ENCODE results near the gene SLC8A2.

SLC8A2 gene

DNA sequence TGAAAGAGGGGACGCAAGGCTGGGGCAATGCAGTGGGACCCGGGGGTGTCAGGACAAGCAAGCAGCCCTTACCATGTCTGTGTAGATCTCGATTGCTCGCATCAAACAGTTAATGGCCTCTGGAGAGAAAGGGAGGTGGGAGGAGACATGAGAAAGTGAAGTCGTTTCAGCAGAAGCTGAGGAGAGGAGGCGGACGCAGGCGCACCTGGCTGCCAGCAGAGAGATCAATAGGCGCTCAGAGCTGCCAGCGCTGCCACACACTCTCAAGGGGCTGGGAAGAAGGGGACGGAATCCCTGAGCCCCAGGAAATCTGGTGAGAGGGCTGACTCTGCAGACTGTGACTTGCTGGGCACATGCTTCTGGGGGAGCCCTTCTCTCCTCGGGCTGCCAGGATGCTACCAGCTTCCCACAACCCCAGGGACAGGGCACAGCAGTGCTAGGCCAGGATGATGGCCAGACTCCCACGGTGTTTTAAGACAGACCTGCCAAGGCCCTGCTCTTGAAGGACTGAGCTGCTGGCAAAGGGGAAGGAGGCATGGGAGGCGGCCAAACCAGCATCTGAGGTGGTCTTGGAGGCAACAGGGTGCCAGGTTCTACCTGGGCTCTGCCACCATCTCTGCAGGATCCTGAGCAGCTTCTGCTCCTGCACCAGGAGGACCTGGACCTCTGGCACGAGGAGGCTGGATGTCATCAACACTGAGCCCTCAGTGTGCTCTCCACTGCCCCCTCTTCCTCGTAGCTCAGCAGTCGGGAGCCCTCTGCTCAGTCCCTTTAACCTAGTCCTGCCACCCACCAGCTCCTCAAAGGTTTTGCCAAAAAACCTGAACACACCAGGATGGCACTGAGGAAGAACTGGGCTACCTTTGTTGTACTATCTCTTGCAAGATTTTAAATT is 24.0 kb upstream of the SLC8A2 start:
- H3K9me3 ChIP-seq (ENCODE audit: insufficient read depth, low read length) = no peaks in the 10 kb centered on the region
- DNase-seq (ENCODE audit: low read depth, low spot score) = no peak
- no peaks in the 10 kb centered on the region for H3K27me3 ChIP-seq (ENCODE audit: insufficient read depth, insufficient read length)
- TF ChIP-seq ZNF274 (IDR thresholded peaks at IDR 0.05; ENCODE audit: low read depth, low read length) = no peak
- no peak for TF ChIP-seq YY1 (IDR thresholded peaks at IDR 0.05; ENCODE audit: insufficient read depth, insufficient read length)
- no peak for TF ChIP-seq SUZ12 (IDR thresholded peaks at IDR 0.05; ENCODE audit: extremely low read depth, insufficient read depth, insufficient read length)
- no peak overlapping the region for H3K4me3 ChIP-seq (ENCODE audit: insufficient read length, low read depth)
- no peak overlapping the region for H3K9ac ChIP-seq (ENCODE audit: insufficient read length, low read depth)
- H3K4me1 ChIP-seq (ENCODE audit: insufficient read depth, insufficient read length) = peaks cover 14% of the 10 kb centered on the region
- H3K36me3 ChIP-seq (ENCODE audit: insufficient read depth, insufficient read length, low read length) = peaks cover 84% of the 10 kb centered on the region

DNA sequence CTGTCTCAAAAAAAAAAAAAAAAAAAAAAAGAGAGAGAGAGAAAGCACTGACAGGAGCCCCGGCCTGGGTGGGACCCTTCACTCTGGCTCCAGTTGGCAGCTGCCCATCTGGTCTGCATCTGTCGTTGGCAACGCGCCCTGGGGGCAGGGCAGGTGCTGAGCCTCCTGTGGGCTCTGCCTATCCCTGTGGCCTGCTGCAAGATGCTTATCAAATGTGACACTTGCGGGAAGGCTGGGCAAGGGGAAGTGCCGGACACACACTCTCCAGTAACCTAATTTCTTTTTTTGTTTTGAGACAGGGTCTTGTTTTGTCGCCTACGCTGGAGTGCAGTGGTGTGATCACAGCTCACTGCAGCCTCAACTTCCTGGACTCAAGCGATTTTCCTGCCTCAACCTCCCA is 23.0 kb upstream of the SLC8A2 start:
- no peaks in the 10 kb centered on the region for H3K27me3 ChIP-seq (ENCODE audit: insufficient read depth, insufficient read length)
- TF ChIP-seq ZNF274 (IDR thresholded peaks at IDR 0.05; ENCODE audit: low read depth, low read length) = no peak
- no peak for TF ChIP-seq SUZ12 (IDR thresholded peaks at IDR 0.05; ENCODE audit: extremely low read depth, insufficient read depth, insufficient read length)
- no peak overlapping the region for H3K4me3 ChIP-seq (ENCODE audit: insufficient read length, low read depth)
- no peak for DNase-seq (ENCODE audit: low read depth, low spot score)
- H3K4me1 ChIP-seq (ENCODE audit: insufficient read depth, insufficient read length) = peaks cover 13% of the 10 kb centered on the region
- peaks cover 84% of the 10 kb centered on the region for H3K36me3 ChIP-seq (ENCODE audit: insufficient read depth, insufficient read length, low read length)
- H3K9ac ChIP-seq (ENCODE audit: insufficient read length, low read depth) = no peak overlapping the region
- H3K9me3 ChIP-seq (ENCODE audit: insufficient read depth, low read length) = no peaks in the 10 kb centered on the region

DNA sequence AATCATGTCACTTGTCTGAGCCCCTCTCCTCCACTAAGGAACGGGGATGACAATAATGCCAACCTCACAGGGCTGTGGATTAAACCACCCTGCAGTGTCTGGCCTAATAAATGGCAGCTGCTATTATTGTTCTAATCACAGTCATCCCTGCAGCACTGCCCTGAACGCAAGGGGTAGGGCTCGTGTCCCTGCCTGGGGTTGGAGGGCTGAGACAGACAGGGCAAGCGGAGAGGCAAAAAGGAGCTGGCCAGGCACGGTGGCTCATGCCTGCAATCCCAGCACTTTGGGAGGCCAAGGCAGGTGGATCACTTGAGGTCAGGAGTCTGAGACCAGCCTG is 22.5 kb upstream of the SLC8A2 start:
- H3K4me3 ChIP-seq (ENCODE audit: insufficient read length, low read depth) = no peak overlapping the region
- TF ChIP-seq YY1 (IDR thresholded peaks at IDR 0.05; ENCODE audit: insufficient read depth, insufficient read length) = no peak
- no peak for TF ChIP-seq ZNF274 (IDR thresholded peaks at IDR 0.05; ENCODE audit: low read depth, low read length)
- no peak for TF ChIP-seq SUZ12 (IDR thresholded peaks at IDR 0.05; ENCODE audit: extremely low read depth, insufficient read depth, insufficient read length)

DNA sequence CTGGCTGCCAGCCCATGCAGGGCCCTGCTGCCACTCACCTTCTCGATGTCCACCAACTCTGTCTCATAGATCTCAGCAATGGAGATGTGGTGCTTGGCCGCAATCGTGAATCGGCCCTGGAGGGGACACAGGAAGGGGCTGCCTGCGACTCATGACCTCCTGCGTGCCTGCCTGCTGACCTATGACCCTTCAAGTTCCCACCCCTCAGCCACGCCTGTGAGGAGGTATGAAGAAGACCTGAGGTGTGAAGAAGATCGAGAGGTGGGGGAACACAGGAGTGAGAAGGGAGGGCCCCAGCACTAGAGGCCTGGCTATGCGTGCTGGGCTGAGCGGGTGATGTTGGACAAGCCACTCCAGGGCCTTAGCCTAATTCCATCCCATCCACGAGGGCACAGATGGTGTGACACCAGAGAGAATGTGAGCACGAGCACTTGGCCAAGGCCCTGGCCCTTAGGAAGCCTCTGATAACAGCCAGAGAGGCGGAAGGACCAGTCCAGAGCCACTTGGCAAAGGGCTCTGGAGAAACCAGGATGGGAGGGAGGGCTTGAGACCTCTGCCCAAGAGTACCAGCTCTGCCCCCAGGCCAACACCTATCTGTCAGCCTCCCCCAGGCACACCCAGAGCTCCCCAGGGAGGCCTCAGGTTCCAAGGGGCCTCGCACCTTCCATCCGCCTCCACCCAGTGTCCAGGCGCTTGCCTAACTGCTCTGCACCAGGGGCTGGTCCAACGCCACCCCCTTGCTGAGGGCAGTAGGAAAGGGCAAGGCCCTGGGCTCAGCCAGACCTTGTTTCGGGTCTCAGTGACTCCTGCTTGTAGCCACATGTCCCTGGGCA is 21.9 kb upstream of the SLC8A2 start:
- no peak overlapping the region for H3K4me3 ChIP-seq (ENCODE audit: insufficient read length, low read depth)
- peaks cover 85% of the 10 kb centered on the region for H3K36me3 ChIP-seq (ENCODE audit: insufficient read depth, insufficient read length, low read length)
- no peaks in the 10 kb centered on the region for H3K9me3 ChIP-seq (ENCODE audit: insufficient read depth, low read length)
- H3K9ac ChIP-seq (ENCODE audit: insufficient read length, low read depth) = no peak overlapping the region
- no peaks in the 10 kb centered on the region for H3K27me3 ChIP-seq (ENCODE audit: insufficient read depth, insufficient read length)
- no peak for DNase-seq (ENCODE audit: low read depth, low spot score)
- H3K4me1 ChIP-seq (ENCODE audit: insufficient read depth, insufficient read length) = peaks cover 13% of the 10 kb centered on the region
- TF ChIP-seq ZNF274 (IDR thresholded peaks at IDR 0.05; ENCODE audit: low read depth, low read length) (no peak), SUZ12 (IDR thresholded peaks at IDR 0.05; ENCODE audit: extremely low read depth, insufficient read depth, insufficient read length) (no peak), YY1 (IDR thresholded peaks at IDR 0.05; ENCODE audit: insufficient read depth, insufficient read length) (no peak)

More for the DNA sequence above, 22.5 kb upstream of the SLC8A2 start:
- Histone ChIP-seq H3K9ac (ENCODE audit: insufficient read length, low read depth) (no peak overlapping the region), H3K27me3 (ENCODE audit: insufficient read depth, insufficient read length) (no peaks in the 10 kb centered on the region), H3K9me3 (ENCODE audit: insufficient read depth, low read length) (no peaks in the 10 kb centered on the region), H3K36me3 (ENCODE audit: insufficient read depth, insufficient read length, low read length) (peaks cover 84% of the 10 kb centered on the region), H3K4me1 (ENCODE audit: insufficient read depth, insufficient read length) (peaks cover 13% of the 10 kb centered on the region)
- DNase-seq (ENCODE audit: low read depth, low spot score) = no peak

DNA sequence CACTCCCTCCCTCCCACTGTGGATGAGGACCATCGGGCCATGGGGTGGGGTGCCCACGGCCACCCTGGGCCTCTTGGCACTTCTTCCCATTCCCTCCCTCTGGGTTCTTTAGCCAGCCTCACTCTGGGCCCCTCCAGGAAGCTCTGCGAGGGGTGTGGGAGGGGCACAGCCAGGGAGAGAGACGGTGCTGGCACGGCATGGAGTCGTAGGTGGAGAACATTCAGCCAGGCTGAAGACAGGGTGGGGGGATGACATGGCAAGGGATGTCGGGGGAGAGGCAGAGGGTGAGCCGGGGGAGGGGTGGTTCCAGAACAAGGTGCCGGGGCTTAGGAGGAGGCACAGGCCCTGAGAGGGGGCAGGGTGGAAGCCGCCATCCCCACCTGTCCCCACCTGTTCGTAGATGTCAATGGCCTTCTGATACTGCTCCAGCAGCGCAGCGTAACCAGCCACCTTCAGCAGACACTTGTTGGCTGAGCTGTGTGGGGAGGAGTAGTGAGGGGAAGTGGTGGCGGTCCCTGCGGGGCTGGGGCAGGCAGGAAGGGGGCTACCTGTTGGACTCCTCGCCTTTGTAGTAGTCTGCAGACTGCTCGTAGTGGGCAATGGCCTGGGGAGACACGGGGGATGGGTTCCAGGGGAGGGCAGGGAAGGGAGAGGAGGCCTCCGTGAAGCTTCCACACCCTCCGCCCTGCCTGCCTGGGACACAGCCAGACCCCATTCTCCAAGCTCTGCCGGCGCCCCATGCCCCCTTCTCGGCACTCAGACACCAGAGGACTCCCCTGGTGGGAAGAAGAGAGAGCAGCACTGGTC is 21.1 kb upstream of the SLC8A2 start:
- Histone ChIP-seq H3K36me3 (ENCODE audit: insufficient read depth, insufficient read length, low read length) (peaks cover 83% of the 10 kb centered on the region), H3K9ac (ENCODE audit: insufficient read length, low read depth) (no peak overlapping the region), H3K27me3 (ENCODE audit: insufficient read depth, insufficient read length) (no peaks in the 10 kb centered on the region), H3K4me1 (ENCODE audit: insufficient read depth, insufficient read length) (peaks cover 13% of the 10 kb centered on the region), H3K4me3 (ENCODE audit: insufficient read length, low read depth) (no peak overlapping the region), H3K9me3 (ENCODE audit: insufficient read depth, low read length) (no peaks in the 10 kb centered on the region)
- no peak for DNase-seq (ENCODE audit: low read depth, low spot score)
- TF ChIP-seq SUZ12 (IDR thresholded peaks at IDR 0.05; ENCODE audit: extremely low read depth, insufficient read depth, insufficient read length) = no peak
- TF ChIP-seq ZNF274 (IDR thresholded peaks at IDR 0.05; ENCODE audit: low read depth, low read length) = no peak
- no peak for TF ChIP-seq YY1 (IDR thresholded peaks at IDR 0.05; ENCODE audit: insufficient read depth, insufficient read length)

DNA sequence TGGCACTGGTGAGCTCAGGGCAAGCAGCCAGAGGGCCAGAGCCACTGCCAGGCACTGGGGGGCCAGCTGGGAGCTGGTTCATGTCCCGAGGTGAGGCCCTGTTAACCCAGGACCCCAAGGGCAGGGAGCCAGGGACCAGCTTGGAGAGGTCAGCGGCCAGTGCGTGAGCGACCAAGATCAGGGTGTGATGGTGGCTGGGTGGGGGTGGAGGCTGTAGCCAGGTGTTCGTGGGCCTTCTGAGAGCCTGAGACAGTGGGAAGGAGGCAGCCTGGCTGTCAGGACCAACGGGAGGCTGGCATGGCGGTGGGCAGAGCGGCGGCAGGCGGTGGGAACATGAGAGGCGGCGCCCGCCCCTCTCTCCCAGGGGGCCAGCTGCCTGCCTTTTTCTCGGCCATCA is 20.4 kb upstream of the SLC8A2 start:
- TF ChIP-seq SUZ12 (IDR thresholded peaks at IDR 0.05; ENCODE audit: extremely low read depth, insufficient read depth, insufficient read length) (no peak), ZNF274 (IDR thresholded peaks at IDR 0.05; ENCODE audit: low read depth, low read length) (no peak), YY1 (IDR thresholded peaks at IDR 0.05; ENCODE audit: insufficient read depth, insufficient read length) (no peak)
- H3K9me3 ChIP-seq (ENCODE audit: insufficient read depth, low read length) = no peaks in the 10 kb centered on the region
- no peak overlapping the region for H3K4me3 ChIP-seq (ENCODE audit: insufficient read length, low read depth)
- peaks cover 80% of the 10 kb centered on the region for H3K36me3 ChIP-seq (ENCODE audit: insufficient read depth, insufficient read length, low read length)
- no peaks in the 10 kb centered on the region for H3K27me3 ChIP-seq (ENCODE audit: insufficient read depth, insufficient read length)
- H3K4me1 ChIP-seq (ENCODE audit: insufficient read depth, insufficient read length) = peaks cover 13% of the 10 kb centered on the region
- no peak overlapping the region for H3K9ac ChIP-seq (ENCODE audit: insufficient read length, low read depth)
- no peak for DNase-seq (ENCODE audit: low read depth, low spot score)

Measured in NT2/D1 (cell line).